ENCODE measurements around the gene PCDHB2.
"Not testable (repeated sequence)": the region's sequence is repeated elsewhere in the genome, so short reads cannot be mapped to it uniquely, and the experiment has no call there.

Gene PCDHB2

DNA sequence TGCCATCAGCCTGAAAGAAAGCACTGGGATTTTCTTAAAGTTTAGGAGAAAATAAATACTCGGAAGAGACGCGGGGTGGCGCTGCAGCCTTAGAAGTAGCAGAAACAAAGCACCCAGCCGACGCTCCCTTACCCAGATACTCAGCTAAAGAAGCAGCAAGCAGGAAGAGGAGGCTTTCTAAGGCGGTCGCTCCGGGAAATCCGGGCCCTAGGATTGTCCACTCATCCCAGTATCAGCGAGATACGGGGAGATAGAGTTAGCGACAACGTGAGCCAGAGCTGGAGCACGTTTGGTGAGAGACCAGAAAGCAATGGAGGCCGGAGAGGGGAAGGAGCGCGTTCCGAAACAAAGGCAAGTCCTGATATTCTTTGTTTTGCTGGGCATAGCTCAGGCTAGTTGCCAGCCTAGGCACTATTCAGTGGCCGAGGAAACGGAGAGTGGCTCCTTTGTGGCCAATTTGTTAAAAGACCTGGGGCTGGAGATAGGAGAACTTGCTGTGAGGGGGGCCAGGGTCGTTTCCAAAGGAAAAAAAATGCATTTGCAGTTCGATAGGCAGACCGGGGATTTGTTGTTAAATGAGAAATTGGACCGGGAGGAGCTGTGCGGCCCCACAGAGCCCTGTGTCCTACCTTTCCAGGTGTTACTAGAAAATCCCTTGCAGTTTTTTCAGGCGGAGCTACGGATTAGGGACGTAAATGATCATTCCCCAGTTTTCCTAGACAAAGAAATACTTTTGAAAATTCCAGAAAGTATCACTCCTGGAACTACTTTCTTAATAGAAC lies at the start of gene PCDHB2:
Gene PCDHB2 (plus strand): TSS at position 135 of the 782 bp plus-strand sequence. CDS start 176 bp downstream, at position 311.
- DNase-seq: no peak

- DNase-seq: no peak
Observed at GRCh38 chr5:141050622-141051520, 43.5 kb upstream of the PCDHB2 start, which contains the start of gene PCDHB1. PCDHB1 (plus strand) TSS chr5:141051374; CDS start chr5:141051471, 97 bp downstream.

DNA sequence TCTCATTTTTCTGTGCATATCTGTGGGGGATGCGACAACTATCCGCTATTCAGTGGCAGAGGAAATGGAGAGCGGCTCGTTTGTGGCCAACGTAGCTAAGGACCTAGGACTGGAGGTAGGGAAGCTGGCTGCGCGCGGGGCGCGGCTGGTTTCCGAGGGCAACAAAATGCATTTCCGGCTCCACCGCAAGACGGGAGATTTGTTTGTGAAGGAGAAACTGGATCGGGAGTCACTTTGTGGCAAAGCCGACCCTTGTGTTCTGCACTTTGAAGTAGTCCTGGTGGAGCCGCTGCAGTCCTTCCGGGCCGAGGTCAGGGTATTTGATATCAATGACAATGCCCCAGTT lies 42.9 kb upstream of the PCDHB2 start:
- no peak for DNase-seq

DNA sequence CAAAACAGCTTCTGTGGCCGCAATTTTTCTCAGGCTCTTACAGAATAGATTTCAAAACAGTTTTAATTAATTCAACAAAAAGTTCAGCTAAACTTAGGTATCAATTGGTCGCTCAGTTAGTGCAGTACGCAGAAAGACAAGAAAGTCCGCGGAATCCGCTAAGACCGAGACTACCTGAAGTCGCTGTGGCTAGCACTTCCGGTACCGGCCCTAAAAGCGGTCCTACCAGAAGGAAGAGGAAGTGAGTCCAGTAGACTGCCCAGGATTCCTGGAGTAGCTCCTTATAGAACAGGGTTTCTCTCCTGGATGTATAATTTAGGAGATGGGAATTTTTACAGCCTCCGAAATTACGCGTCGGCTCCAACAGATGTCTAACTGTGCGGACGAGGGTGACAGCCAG lies 16.6 kb upstream of the PCDHB2 start:
- DNase-seq: no peak

DNA sequence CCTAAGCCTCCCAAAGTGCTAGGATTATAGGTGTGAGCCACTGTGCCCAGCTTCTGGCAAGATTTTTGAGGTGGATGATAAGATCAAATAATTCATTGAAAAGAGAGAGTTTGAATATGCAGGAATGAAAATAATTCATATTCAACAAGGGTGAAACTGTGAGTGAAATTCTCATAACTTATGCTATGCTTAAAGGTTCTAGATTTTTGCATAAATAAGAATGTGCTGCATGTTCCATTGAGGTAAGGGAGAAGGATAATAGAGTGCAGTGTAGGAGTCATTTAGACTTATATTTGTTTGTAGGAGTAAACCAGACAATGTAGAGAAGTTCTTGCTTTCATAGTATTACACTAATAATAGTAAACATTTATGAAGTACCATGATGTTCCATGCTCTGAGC lies 12.2 kb upstream of the PCDHB2 start:
- DNase-seq: no peak

DNA sequence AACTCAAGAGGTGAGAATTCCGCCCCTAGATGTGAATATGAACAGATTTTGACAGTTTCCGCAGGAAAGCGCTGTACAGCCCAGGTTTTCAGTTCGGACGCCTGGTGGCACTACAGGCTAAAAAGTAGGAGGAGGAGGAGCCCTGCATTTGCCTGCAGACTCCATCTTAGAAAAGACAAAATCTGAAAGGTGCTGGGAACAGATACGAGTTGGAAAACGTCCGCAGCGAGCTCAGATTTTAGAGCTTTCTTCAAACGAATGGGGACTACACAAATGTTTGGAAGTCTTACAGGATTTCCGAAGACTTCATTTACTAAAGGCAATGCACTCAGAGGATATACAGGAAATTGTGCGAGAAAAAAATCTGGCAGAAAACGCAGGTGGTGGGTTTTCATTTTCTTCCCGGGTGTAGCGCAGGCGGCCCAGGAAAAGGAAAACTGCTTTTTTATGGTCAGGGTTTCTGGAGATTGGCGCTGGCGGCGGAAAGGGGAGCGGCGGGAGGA lies 9.9 kb upstream of the PCDHB2 start:
- peak; percentile 47 for DNase-seq

DNA sequence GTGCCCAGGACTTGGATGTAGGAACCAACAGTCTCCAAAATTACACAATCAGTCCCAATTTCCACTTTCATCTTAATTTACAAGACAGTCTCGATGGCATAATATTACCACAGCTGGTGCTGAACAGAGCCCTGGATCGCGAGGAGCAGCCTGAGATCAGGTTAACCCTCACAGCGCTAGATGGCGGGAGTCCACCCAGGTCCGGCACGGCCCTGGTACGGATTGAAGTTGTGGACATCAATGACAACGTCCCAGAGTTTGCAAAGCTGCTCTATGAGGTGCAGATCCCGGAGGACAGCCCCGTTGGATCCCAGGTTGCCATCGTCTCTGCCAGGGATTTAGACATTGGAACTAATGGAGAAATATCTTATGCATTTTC lies 837 bp downstream of the PCDHB2 start:
- DNase-seq: no peak

DNA sequence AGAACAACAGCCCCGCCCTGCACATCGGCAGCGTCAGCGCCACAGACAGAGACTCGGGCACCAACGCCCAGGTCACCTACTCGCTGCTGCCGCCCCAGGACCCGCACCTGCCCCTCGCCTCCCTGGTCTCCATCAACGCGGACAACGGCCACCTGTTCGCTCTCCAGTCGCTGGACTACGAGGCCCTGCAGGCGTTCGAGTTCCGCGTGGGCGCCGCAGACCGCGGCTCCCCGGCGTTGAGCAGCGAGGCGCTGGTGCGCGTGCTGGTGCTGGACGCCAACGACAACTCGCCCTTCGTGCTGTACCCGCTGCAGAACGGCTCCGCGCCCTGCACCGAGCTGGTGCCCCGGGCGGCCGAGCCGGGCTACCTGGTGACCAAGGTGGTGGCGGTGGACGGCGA lies 1.8 kb downstream of the PCDHB2 start:
- not testable (repeated sequence) for DNase-seq

GRCh38 chr5:141096586-141096985 lies 2.2 kb downstream of the PCDHB2 start:
- DNase-seq: not testable (repeated sequence)

DNA sequence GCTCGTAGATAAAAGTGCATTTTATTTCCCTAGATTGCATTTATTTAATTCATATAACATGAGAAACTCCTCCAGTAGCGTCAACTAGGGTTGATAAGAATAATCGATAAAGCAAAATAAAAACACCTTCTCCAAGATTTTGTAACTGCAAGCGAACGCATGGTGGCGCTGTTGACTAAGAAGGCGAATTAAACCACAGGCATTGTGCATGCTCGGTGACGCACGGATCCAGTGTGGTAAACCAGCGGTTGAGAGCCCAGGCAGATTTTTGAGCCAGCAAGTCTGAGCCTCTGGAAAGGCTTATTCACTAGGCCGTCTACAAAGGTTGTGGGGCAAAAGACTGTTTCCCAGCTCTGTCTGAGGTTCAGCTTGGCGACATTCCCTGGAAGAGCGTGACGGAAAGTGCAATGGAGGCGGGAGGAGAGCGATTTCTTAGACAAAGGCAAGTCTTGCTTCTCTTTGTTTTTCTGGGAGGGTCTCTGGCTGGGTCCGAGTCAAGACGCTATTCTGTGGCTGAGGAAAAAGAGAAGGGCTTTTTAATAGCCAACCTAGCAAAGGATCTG lies 5.9 kb downstream of the PCDHB2 start, which contains the start of gene PCDHB3:
Gene PCDHB3 (plus strand): TSS at position 231 of the 563 bp plus-strand sequence. CDS start 177 bp downstream, at position 408.
- DNase-seq: no peak

GRCh38 chr5:141101059-141101458 lies 6.6 kb downstream of the PCDHB2 start:
- no peak for DNase-seq

GRCh38 chr5:141102070-141102469 lies 7.7 kb downstream of the PCDHB2 start:
- not testable (repeated sequence) for DNase-seq

DNA sequence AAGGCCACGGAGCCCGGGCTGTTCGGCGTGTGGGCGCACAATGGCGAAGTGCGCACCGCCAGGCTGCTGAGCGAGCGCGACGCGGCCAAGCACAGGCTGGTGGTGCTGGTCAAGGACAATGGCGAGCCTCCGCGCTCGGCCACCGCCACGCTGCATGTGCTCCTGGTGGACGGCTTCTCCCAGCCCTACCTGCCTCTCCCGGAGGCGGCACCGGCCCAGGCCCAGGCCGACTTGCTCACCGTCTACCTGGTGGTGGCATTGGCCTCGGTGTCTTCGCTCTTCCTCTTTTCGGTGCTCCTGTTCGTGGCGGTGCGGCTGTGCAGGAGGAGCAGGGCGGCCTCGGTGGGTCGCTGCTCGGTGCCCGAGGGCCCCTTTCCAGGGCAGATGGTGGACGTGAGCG lies 8.1 kb downstream of the PCDHB2 start:
- DNase-seq: not testable (repeated sequence)

GRCh38 chr5:141105350-141105749 lies 10.9 kb downstream of the PCDHB2 start:
- no peak for DNase-seq

GRCh38 chr5:141119250-141119649 lies 24.8 kb downstream of the PCDHB2 start:
- no peak for DNase-seq

DNA sequence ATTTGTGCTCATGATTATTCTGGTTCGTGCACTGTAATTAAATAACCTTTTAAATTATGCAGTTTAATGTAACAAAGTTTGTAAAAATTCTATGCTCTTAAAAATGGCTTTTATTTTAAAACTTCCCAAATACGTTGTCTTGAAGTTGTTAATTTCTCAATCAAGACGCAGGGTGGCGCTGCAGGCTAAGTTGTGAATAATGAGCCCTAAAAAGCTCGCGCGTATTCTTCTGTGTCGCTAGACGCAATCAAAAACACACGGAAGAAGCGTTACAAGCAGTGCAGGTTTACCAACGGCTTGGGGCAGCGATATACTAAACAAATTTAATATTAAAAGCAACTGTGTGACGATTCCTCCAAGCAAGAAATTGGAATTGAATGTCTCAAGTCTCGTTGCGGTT lies 27.1 kb downstream of the PCDHB2 start, which contains the start of gene PCDHB4:
Gene PCDHB4 (plus strand): TSS at position 256 of the 400 bp plus-strand sequence. CDS start 181 bp downstream, outside the sequence.
- no peak for DNase-seq

DNA sequence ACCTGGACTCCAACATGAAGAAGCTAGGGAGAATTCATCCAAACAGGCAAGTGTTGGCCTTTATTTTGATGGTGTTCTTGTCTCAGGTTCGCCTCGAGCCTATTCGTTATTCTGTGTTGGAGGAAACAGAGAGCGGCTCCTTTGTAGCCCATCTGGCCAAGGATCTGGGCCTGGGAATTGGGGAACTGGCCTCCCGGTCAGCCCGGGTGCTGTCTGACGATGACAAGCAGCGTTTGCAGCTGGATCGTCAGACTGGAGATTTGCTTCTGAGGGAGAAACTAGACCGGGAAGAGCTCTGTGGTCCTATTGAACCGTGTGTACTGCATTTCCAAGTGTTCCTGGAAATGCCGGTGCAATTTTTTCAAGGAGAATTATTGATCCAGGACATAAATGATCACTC lies 27.6 kb downstream of the PCDHB2 start:
- no peak for DNase-seq

GRCh38 chr5:141123396-141124135 lies 29.2 kb downstream of the PCDHB2 start:
- not testable (repeated sequence) for DNase-seq

- DNase-seq: no peak
Observed at GRCh38 chr5:141127305-141127704, 32.9 kb downstream of the PCDHB2 start.

DNA sequence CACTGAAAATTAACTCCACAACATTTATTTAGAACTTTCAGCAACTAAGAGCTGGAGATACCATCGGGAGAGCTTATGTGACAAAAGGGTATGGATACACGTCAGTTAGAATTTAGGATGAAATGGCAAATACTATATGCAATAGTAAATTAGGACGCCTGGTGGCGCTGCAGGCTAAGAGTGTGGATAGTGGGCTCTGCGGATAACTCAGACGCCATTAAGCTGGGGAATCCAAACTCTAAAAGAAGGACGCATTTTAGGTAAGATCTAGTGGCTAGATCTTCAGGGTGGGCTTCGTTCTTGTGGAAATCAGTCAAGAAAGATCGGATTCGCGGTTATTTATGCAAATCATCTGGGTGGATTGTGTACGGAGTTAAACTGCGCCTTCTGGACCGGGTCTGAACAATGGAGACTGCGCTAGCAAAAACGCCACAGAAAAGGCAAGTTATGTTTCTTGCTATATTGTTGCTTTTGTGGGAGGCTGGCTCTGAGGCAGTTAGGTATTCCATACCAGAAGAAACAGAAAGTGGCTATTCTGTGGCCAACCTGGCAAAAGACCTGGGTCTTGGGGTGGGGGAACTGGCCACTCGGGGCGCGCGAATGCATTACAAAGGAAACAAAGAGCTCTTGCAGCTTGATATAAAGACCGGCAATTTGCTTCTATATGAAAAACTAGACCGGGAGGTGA lies 40.8 kb downstream of the PCDHB2 start, which contains the start of gene PCDHB5:
Gene PCDHB5 (plus strand): TSS at position 177 of the 688 bp plus-strand sequence. CDS start 229 bp downstream, at position 406.
- no peak for DNase-seq

DNA sequence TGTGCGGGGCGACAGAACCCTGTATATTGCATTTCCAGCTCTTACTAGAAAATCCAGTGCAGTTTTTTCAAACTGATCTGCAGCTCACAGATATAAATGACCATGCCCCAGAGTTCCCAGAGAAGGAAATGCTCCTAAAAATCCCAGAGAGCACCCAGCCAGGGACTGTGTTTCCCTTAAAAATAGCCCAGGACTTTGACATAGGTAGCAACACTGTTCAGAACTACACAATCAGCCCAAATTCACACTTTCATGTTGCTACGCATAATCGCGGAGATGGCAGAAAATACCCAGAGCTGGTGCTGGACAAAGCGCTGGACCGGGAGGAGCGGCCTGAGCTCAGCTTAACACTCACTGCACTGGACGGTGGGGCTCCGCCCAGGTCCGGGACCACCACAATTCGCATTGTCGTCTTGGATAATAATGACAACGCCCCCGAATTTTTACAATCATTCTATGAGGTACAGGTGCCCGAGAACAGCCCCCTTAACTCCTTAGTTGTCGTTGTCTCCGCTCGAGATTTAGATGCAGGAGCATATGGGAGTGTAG lies 41.4 kb downstream of the PCDHB2 start:
- no peak for DNase-seq
